B cell (primary cell): ENCODE data around the gene ANKRD31.

Experiments
- CTCF ChIP-seq: fragments of 200-600 bp; IDR thresholded peaks from one replicate; pipeline ENCODE4 v1.8.0; 2022; ENCODE audit warnings: antibody characterized with exemption, mild to moderate bottlenecking
- EZH2 ChIP-seq: IDR thresholded peaks from 2 replicates; pipeline ENCODE4 v1.6.1; 2012; ENCODE audit warnings: borderline replicate concordance, low read depth, mild to moderate bottlenecking, moderate library complexity, low read length; ENCODE audit not compliant: insufficient read depth, poor library complexity, severe bottlenecking

- TF ChIP-seq CTCF = no peak
- TF ChIP-seq EZH2 = no peak
Measured at GRCh38 chr5:75130818-75131349, 105.8 kb downstream of the ANKRD31 start.
